Endothelial cell of umbilical vein (primary cell): Measurements from ENCODE around the gene DLG1. TPM values are rescaled to one million over a fixed set of nuclear protein-coding genes. Genes with fewer than 3 reads are reported as not detected.

Experiments
- BruUV-seq: library from RNA; stranded (reverse); fragments of 400-500 nt; replicated peaks from 2 replicates; lab custom pipeline; 2021; lab: Mats Ljungman, UMichigan
- CTCF ChIA-PET: fragments of 300-600, 350-600 bp; sonication (Branson Sonifier 250); formaldehyde crosslinking; loops from one replicate; lab custom pipeline; 2021; ENCODE audit warnings: antibody characterized with exemption, inconsistent platforms; lab: Charles Lee
- POLR2A ChIA-PET: fragments of 300-600, 350-600 bp; sonication (Branson Sonifier 250); formaldehyde crosslinking; loops from one replicate; lab custom pipeline; 2021; ENCODE audit warnings: antibody characterized with exemption, inconsistent platforms; lab: Charles Lee
- DNase-seq: peaks from one replicate; pipeline ENCODE4 v3.0.0-alpha.2; 2011; ENCODE audit warnings: low read depth, low spot score
- FAIRE-seq: peaks from 2 replicates; lab custom pipeline; 2011; peaks lifted over from hg19 to GRCh38; lab: Jason Lieb, UNC
- H2AFZ ChIP-seq: 2 replicates; pipeline ENCODE4 v1.6.0; 2012; ENCODE audit warnings: low read depth, low read length, control low read depth, inconsistent platforms
- H3K27ac ChIP-seq: 2 replicates; pipeline ENCODE4 v1.5.1; 2011; ENCODE audit warnings: low read depth, mild to moderate bottlenecking, control low read depth, low read length, moderate library complexity; ENCODE audit not compliant: insufficient read depth
- H3K27me3 ChIP-seq, 2 experiments: 2 replicates each; pipeline versions ENCODE4 v1.6.0 to v1.6.1; 2011; ENCODE audit warnings: low read length in 2 of 2, mixed read lengths in 1 of 2; ENCODE audit not compliant: control insufficient read depth in 2 of 2, insufficient read depth in 2 of 2
- H3K36me3 ChIP-seq, 2 experiments: 2 replicates in 1 of 2; 3 replicates in 1 of 2; pipeline ENCODE4 v1.5.1; 2011; ENCODE audit warnings: low read length in 2 of 2, mild to moderate bottlenecking in 1 of 2, moderate library complexity in 1 of 2; ENCODE audit not compliant: control insufficient read depth in 2 of 2, insufficient read depth in 2 of 2; ENCODE audit errors: extremely low read depth in 1 of 2
- H3K4me1 ChIP-seq: 3 replicates; pipeline ENCODE4 v1.5.1; 2011; ENCODE audit warnings: mild to moderate bottlenecking, low read length; ENCODE audit not compliant: control insufficient read depth, insufficient read depth; ENCODE audit errors: extremely low read depth
- H3K4me2 ChIP-seq: 2 replicates; pipeline ENCODE4 v1.6.1; 2011; ENCODE audit warnings: low read length, control low read depth, mixed read lengths; ENCODE audit not compliant: insufficient read depth
- H3K4me3 ChIP-seq, 3 experiments: fragments of 200-600 bp in 1 of 3; sonication (generic), shearing (Covaris generic) in 1 of 3; replicated peaks in 1 of 3; 2 replicates each; pipeline ENCODE4 v1.5.1; 2011 to 2016; ENCODE audit warnings: control low read depth in 3 of 3, low read length in 3 of 3, mild to moderate bottlenecking in 2 of 3, inconsistent platforms in 1 of 3, low read depth in 1 of 3, moderate library complexity in 1 of 3; ENCODE audit not compliant: insufficient read depth in 1 of 3
- H3K79me2 ChIP-seq: 2 replicates; pipeline ENCODE4 v1.6.0; 2012; ENCODE audit warnings: low read length, inconsistent platforms; ENCODE audit not compliant: control insufficient read depth, insufficient read depth
- H3K9ac ChIP-seq: replicated peaks from 2 replicates; pipeline ENCODE3; 2011; ENCODE audit warnings: low read length, control low read depth; ENCODE audit not compliant: insufficient read depth; ENCODE audit errors: extremely low read depth
- H3K9me1 ChIP-seq: replicated peaks from 3 replicates; pipeline ENCODE4 v1.6.0; 2011; ENCODE audit warnings: mild to moderate bottlenecking, low read length; ENCODE audit not compliant: control insufficient read depth, insufficient read depth; ENCODE audit errors: extremely low read depth
- H3K9me3 ChIP-seq: replicated peaks from 2 replicates; pipeline ENCODE4 v1.5.1; 2012; ENCODE audit warnings: low read length, inconsistent platforms; ENCODE audit not compliant: control insufficient read depth, insufficient read depth
- H4K20me1 ChIP-seq: replicated peaks from 2 replicates; pipeline ENCODE3; 2011; ENCODE audit warnings: mild to moderate bottlenecking, low read length; ENCODE audit not compliant: control insufficient read depth, insufficient read depth; ENCODE audit errors: extremely low read depth
- CTCF ChIP-seq, 2 donors: IDR thresholded peaks; 1 replicate in 1 of 2; 2 replicates in 1 of 2; pipeline ENCODE4 v1.5.1; 2011; ENCODE audit warnings: low read length in 2 of 2, mild to moderate bottlenecking in 2 of 2, moderate library complexity in 2 of 2, control low read depth in 1 of 2, inconsistent platforms in 1 of 2, low read depth in 1 of 2; ENCODE audit not compliant: insufficient read depth in 1 of 2; ENCODE audit errors: extremely low read depth in 1 of 2
- EZH2 ChIP-seq: IDR thresholded peaks from 2 replicates; pipeline ENCODE4 v1.6.1; 2012; ENCODE audit warnings: borderline replicate concordance, low read depth, mild to moderate bottlenecking, moderate library complexity, low read length, inconsistent platforms; ENCODE audit not compliant: severe bottlenecking
- FOS ChIP-seq: IDR thresholded peaks from 2 replicates; pipeline ENCODE4 v1.6.1; 2011; ENCODE audit warnings: mild to moderate bottlenecking, low read length, moderate library complexity, borderline replicate concordance; ENCODE audit not compliant: insufficient read depth
- GATA2 ChIP-seq: IDR thresholded peaks from 2 replicates; pipeline ENCODE4 v1.7.0; 2011; ENCODE audit warnings: low read depth, mild to moderate bottlenecking, moderate library complexity, mixed read lengths, low read length; ENCODE audit not compliant: insufficient read length, insufficient read depth
- JUN ChIP-seq: IDR thresholded peaks from 2 replicates; pipeline ENCODE4 v1.6.1; 2011; ENCODE audit warnings: borderline replicate concordance, low read depth; ENCODE audit not compliant: insufficient read length, insufficient read depth
- MAX ChIP-seq: IDR thresholded peaks from 2 replicates; pipeline ENCODE4 v1.6.1; 2011; ENCODE audit not compliant: insufficient read depth, insufficient read length
- MYC ChIP-seq: IDR thresholded peaks from one replicate; pipeline ENCODE4 v1.6.1; 2011; ENCODE audit warnings: mild to moderate bottlenecking, low read depth, low read length
- POLR2A ChIP-seq: IDR thresholded peaks from 2 replicates; pipeline ENCODE4 v1.6.1; 2012; ENCODE audit warnings: low read depth, mild to moderate bottlenecking, control low read depth, low read length
- POLR2AphosphoS5 ChIP-seq: IDR thresholded peaks from 2 replicates; pipeline ENCODE4 v1.6.1; 2012; ENCODE audit warnings: low read depth, mild to moderate bottlenecking, control low read depth, low read length, moderate library complexity; ENCODE audit not compliant: insufficient read depth
- dilution Hi-C: fragments of 300-500 bp; cut with MboI; formaldehyde crosslinking; loops from one replicate; pipeline ENCODE4 v1.15.0; 2019; ENCODE audit warnings: low sequenced_read_pairs; ENCODE audit not compliant: extremely low pct_ligation_motif_present
- intact Hi-C: fragments of 100-400 bp; cut with micrococcal nuclease; formaldehyde crosslinking; loops from one replicate; pipeline ENCODE4 v1.10.0; 2022
- polyA plus RNA-seq, 4 experiments: library from polyadenylated mRNA; depleted of rRNA in 3 of 4; stranded (reverse) in 3 of 4; unstranded in 1 of 4; fragments of >200 nt; gene quantifications; 2 replicates each; pipeline versions ENCODE4 v1.2.1 to v1.2.3, GENCODE V29; 2011 to 2012; ENCODE audit warnings: missing spikeins in 1 of 4
- total RNA-seq: library from RNA; stranded (reverse); gene quantifications from 2 replicates; pipeline ENCODE4 v1.2.3, GENCODE V29; 2021

The DLG1 gene
- total and polyA plus RNA-seq, 2 donors (not counting 3 experiments of a cell fraction or from before 2014, with no cell fraction given), result 26.5 to 80.1 TPM

GRCh38 chr3:197280156-197280555, 18.3 kb downstream of the DLG1 start:
- no peak overlapping the region for H3K9ac ChIP-seq
- H2AFZ ChIP-seq, result no peak overlapping the region
- H3K4me2 ChIP-seq, result no peak overlapping the region
- CTCF ChIA-PET, result no interaction called here
- no peaks in the 10 kb centered on the region for H4K20me1 ChIP-seq
- no peak for FAIRE-seq
- no peak for TF ChIP-seq POLR2A
- TF ChIP-seq EZH2, result no peak
- TF ChIP-seq POLR2AphosphoS5, result no peak
- no peak for TF ChIP-seq GATA2
- no peak for TF ChIP-seq MAX
- no peak for TF ChIP-seq MYC
- no peak for TF ChIP-seq JUN
- no peak for TF ChIP-seq CTCF (IDR thresholded peaks at IDR 0.05; ENCODE audit: extremely low read depth in 1 of 2, insufficient read depth in 1 of 2, low read depth in 1 of 2, low read length in 2 of 2)
- TF ChIP-seq FOS, result no peak
- dilution Hi-C loops, result no loop called here
- no peak overlapping the region for H3K4me3 ChIP-seq
- no peak overlapping the region for H3K27ac ChIP-seq
- POLR2A ChIA-PET, result no interaction called here
- DNase-seq, result no peak
- no peaks in the 10 kb centered on the region for H3K27me3 ChIP-seq
- H3K9me3 ChIP-seq, result no peaks in the 10 kb centered on the region
- no TSS peak for BruUV-seq
- peaks cover 78% of the 10 kb centered on the region for H3K79me2 ChIP-seq
- H3K4me1 ChIP-seq, result no peaks in the 10 kb centered on the region
- intact Hi-C loops, result no loop called here
- no peaks in the 10 kb centered on the region for H3K9me1 ChIP-seq
- peaks cover 0 to 2% of the 10 kb centered on the region in 2 experiments for H3K36me3 ChIP-seq
